ENCODE results near the gene SYNC. TPM values are rescaled to one million over a fixed set of nuclear protein-coding genes. Genes with fewer than 3 reads are reported as not detected.
"Not testable (repeated sequence)": the region's sequence is repeated elsewhere in the genome, so short reads cannot be mapped to it uniquely, and the experiment has no call there.

SYNC gene
- total and polyA plus RNA-seq, 2 experiments from 2014 or later = not detected

DNA sequence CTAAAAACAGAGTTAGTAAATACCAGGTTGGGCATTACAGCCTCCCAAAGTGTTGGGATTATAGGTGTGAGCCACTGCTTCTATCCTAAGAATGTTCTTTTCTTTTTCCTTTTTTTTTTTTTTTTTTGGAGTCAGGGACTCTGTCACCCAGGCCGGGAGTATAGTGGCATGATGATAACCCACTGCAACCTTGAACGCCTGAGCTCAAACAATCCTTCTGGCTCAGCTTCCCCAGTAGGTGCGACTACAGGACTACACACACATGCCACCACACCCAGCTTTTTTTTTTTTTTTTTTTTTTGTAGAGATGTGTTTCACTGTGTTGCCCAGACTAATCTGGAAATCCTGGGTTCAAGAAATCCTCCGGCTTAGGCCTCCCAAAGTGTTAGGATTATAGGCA is 58.1 kb downstream of the SYNC start:
- Histone ChIP-seq H3F3A (replicated peaks; ENCODE audit: low read depth) (peaks cover 7% of the 10 kb centered on the region; the same call in 1 of the 2 replicates), H3K79me2 (replicated peaks; ENCODE audit: insufficient read depth) (peaks cover 94% of the 10 kb centered on the region), H3K36me3 (ENCODE audit: insufficient read depth) (peaks cover 3% of the 10 kb centered on the region; the same call in 1 of the 2 replicates), H4K20me1 (replicated peaks; ENCODE audit: insufficient read depth) (peaks cover 11% of the 10 kb centered on the region; the same call in 1 of the 2 replicates), H3K27me3 (ENCODE audit: insufficient read depth) (no peaks in the 10 kb centered on the region), H3K4me1 (ENCODE audit: insufficient read depth) (peaks cover 6% of the 10 kb centered on the region), H3K27ac (ENCODE audit: low read depth) (no peak overlapping the region), H3K4me3 (no peak overlapping the region), H2AFZ (no peak overlapping the region), H3K9me2 (ENCODE audit: insufficient read depth) (no peaks in the 10 kb centered on the region), H3K4me2 (no peak overlapping the region)
- Mint-ChIP-seq H3K4me3 (no peak overlapping the region), H3K9me3 (peaks cover 3% of the 10 kb centered on the region; the same call in 2 of the 3 replicates), H3K36me3 (ENCODE audit: low read depth) (peaks cover 37% of the 10 kb centered on the region), H3K4me1 (peaks cover 10% of the 10 kb centered on the region), H3K27ac (peak overlapping the region; percentile 50; the same call in 1 of the 2 replicates), H3K27me3 (ENCODE audit: insufficient read depth, low read depth, poor library complexity) (peaks cover 10% of the 10 kb centered on the region)
- ATAC-seq (no peak), DNase-seq (ENCODE audit: low spot score) (no peak)
- TF ChIP-seq ZNF114 (CRISPR knock-in tag; IDR thresholded peaks at IDR 0.05) = no peak
- no peak for TF ChIP-seq NANOG (IDR thresholded peaks at IDR 0.05; ENCODE audit: borderline replicate concordance)
- no peak for TF ChIP-seq CREB1 (CRISPR knock-in tag; IDR thresholded peaks at IDR 0.05; ENCODE audit: low read depth)
- TF ChIP-seq, protein P1, sequence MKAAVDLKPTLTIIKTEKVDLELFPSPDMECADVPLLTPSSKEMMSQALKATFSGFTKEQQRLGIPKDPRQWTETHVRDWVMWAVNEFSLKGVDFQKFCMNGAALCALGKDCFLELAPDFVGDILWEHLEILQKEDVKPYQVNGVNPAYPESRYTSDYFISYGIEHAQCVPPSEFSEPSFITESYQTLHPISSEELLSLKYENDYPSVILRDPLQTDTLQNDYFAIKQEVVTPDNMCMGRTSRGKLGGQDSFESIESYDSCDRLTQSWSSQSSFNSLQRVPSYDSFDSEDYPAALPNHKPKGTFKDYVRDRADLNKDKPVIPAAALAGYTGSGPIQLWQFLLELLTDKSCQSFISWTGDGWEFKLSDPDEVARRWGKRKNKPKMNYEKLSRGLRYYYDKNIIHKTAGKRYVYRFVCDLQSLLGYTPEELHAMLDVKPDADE (IDR thresholded peaks at IDR 0.05) = no peak
- TF ChIP-seq, protein P2, sequence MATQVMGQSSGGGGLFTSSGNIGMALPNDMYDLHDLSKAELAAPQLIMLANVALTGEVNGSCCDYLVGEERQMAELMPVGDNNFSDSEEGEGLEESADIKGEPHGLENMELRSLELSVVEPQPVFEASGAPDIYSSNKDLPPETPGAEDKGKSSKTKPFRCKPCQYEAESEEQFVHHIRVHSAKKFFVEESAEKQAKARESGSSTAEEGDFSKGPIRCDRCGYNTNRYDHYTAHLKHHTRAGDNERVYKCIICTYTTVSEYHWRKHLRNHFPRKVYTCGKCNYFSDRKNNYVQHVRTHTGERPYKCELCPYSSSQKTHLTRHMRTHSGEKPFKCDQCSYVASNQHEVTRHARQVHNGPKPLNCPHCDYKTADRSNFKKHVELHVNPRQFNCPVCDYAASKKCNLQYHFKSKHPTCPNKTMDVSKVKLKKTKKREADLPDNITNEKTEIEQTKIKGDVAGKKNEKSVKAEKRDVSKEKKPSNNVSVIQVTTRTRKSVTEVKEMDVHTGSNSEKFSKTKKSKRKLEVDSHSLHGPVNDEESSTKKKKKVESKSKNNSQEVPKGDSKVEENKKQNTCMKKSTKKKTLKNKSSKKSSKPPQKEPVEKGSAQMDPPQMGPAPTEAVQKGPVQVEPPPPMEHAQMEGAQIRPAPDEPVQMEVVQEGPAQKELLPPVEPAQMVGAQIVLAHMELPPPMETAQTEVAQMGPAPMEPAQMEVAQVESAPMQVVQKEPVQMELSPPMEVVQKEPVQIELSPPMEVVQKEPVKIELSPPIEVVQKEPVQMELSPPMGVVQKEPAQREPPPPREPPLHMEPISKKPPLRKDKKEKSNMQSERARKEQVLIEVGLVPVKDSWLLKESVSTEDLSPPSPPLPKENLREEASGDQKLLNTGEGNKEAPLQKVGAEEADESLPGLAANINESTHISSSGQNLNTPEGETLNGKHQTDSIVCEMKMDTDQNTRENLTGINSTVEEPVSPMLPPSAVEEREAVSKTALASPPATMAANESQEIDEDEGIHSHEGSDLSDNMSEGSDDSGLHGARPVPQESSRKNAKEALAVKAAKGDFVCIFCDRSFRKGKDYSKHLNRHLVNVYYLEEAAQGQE (IDR thresholded peaks at IDR 0.05; ENCODE audit: unreplicated experiment) = no peak
- TF ChIP-seq, protein P3, sequence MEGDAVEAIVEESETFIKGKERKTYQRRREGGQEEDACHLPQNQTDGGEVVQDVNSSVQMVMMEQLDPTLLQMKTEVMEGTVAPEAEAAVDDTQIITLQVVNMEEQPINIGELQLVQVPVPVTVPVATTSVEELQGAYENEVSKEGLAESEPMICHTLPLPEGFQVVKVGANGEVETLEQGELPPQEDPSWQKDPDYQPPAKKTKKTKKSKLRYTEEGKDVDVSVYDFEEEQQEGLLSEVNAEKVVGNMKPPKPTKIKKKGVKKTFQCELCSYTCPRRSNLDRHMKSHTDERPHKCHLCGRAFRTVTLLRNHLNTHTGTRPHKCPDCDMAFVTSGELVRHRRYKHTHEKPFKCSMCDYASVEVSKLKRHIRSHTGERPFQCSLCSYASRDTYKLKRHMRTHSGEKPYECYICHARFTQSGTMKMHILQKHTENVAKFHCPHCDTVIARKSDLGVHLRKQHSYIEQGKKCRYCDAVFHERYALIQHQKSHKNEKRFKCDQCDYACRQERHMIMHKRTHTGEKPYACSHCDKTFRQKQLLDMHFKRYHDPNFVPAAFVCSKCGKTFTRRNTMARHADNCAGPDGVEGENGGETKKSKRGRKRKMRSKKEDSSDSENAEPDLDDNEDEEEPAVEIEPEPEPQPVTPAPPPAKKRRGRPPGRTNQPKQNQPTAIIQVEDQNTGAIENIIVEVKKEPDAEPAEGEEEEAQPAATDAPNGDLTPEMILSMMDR (conservative IDR thresholded peaks at IDR 0.05; ENCODE audit: low read depth in 2 of 2) = no peak
- TF ChIP-seq ZNF331 (CRISPR knock-in tag; IDR thresholded peaks at IDR 0.05; ENCODE audit: low read depth) = no peak
- TF ChIP-seq STAT1 (IDR thresholded peaks at IDR 0.05; ENCODE audit: unreplicated experiment) = no peak

DNA sequence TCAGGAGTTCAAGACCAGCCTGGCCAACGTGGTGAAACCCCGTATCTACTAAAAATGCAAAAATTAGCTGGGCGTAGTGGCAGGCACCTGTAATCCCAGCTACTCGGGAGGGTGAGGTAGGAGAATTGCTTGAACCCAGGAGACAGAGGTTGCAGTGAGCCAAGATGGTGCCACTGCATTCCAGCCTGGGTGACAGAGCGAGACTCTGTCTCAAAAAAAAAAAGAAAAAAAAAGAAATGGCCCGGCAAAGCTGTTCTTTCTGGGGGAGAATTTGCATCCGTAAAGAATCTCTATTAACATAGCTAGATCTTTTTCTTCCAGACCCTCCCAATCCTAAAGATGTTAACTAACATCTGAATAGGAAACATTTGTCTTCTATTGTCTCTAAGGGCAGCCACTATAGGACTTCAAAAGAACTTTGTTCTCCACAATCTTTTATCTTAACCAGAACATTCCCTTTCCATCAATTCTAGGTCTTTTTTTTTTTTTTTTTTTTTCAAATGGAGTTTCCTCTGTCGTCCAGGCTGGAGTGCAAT is 60.2 kb downstream of the SYNC start:
- Mint-ChIP-seq H3K27me3 (ENCODE audit: insufficient read depth, low read depth, poor library complexity) (peaks cover 10% of the 10 kb centered on the region), H3K4me1 (peaks cover 13% of the 10 kb centered on the region), H3K4me3 (peak overlapping the region; percentile 38; the same call in 1 of the 3 replicates), H3K27ac (peak overlapping the region; percentile 65; the same call in 1 of the 2 replicates), H3K36me3 (ENCODE audit: low read depth) (peaks cover 20% of the 10 kb centered on the region)
- ATAC-seq (peak; percentile 74), DNase-seq (ENCODE audit: low spot score) (peak; percentile 85)
- peaks cover 10% of the 10 kb centered on the region; the same call in 1 of the 2 replicates for H3F3A ChIP-seq (replicated peaks; ENCODE audit: low read depth)
- H3K27ac ChIP-seq (ENCODE audit: low read depth) = peak overlapping the region; percentile 57
- H4K20me1 ChIP-seq (replicated peaks; ENCODE audit: insufficient read depth) = peaks cover 14% of the 10 kb centered on the region
- H3K4me3 ChIP-seq; H3K36me3 ChIP-seq (ENCODE audit: insufficient read depth); H3K4me1 ChIP-seq (ENCODE audit: insufficient read depth); H3K27me3 ChIP-seq (ENCODE audit: insufficient read depth); H2AFZ ChIP-seq; H3K9me2 ChIP-seq (ENCODE audit: insufficient read depth); H3K9me3 Mint-ChIP-seq: not testable (repeated sequence)
- H3K4me2 ChIP-seq = peak overlapping the region; percentile 48
- peak; percentile 77 for TF ChIP-seq NANOG (IDR thresholded peaks at IDR 0.05; ENCODE audit: borderline replicate concordance)
- TF ChIP-seq CREB1 (CRISPR knock-in tag; IDR thresholded peaks at IDR 0.05; ENCODE audit: low read depth) = 0 out of 2 replicates have a peak, but pooled peaks have one; percentile 14
- TF ChIP-seq ZNF114 (CRISPR knock-in tag; IDR thresholded peaks at IDR 0.05) = 0 out of 2 replicates have a peak, but pooled peaks have one; percentile 33
- peaks cover 93% of the 10 kb centered on the region for H3K79me2 ChIP-seq (replicated peaks; ENCODE audit: insufficient read depth)
